Esophagus muscularis mucosa (tissue), 4 donors: Measurements from ENCODE around the gene SORCS2. TPM values are rescaled to one million over a fixed set of nuclear protein-coding genes. Genes with fewer than 3 reads are reported as not detected.

Experiments used
- DNase-seq: peaks from one replicate; pipeline ENCODE4 v3.0.0-alpha.2; 2017; ENCODE audit errors: extremely low spot score
- H3K27ac ChIP-seq, 4 donors: fragments of 200-600 bp; sonication (generic); replicated peaks in 1 of 4; 1 replicate in 3 of 4; 2 replicates in 1 of 4; pipeline ENCODE4 v1.5.1; 2016 to 2019; ENCODE audit warnings: mild to moderate bottlenecking in 1 of 4
- H3K27me3 ChIP-seq, 4 donors: fragments of 200-600 bp; sonication (generic); one replicate each; pipeline versions ENCODE4 v1.5.1 to v1.6.0; 2016 to 2019
- H3K36me3 ChIP-seq, 4 donors: fragments of 200-600 bp; sonication (generic); one replicate each; pipeline ENCODE4 v1.5.1; 2016 to 2019
- H3K4me1 ChIP-seq, 4 donors: fragments of 200-600 bp; sonication (generic); one replicate each; pipeline ENCODE4 v1.5.1; 2016 to 2019
- H3K4me3 ChIP-seq, 4 donors: fragments of 200-600 bp; sonication (generic); 1 replicate in 2 of 4; 2 replicates in 2 of 4; pipeline ENCODE4 v1.5.1; 2016 to 2019; ENCODE audit warnings: mild to moderate bottlenecking in 4 of 4, moderate library complexity in 1 of 4
- H3K9me3 ChIP-seq, 4 donors: fragments of 200-600 bp; sonication (generic); 1 replicate in 3 of 4; 2 replicates in 1 of 4; pipeline ENCODE4 v1.5.1; 2016 to 2019
- EP300 ChIP-seq: sonication (generic); formaldehyde crosslinking; IDR thresholded peaks from one replicate; pipeline ENCODE4 v1.6.1; 2017; ENCODE audit warnings: antibody characterized with exemption
- POLR2A ChIP-seq: fragments of 450-650 bp; IDR thresholded peaks from one replicate; pipeline ENCODE4 v1.6.1; 2017; ENCODE audit warnings: antibody characterized with exemption, moderate library complexity, mild to moderate bottlenecking, low read depth
- POLR2AphosphoS5 ChIP-seq, 2 donors: sonication (generic); formaldehyde crosslinking; IDR thresholded peaks; one replicate each; pipeline ENCODE4 v1.6.1; 2017; ENCODE audit warnings: antibody characterized with exemption in 2 of 2
- WGBS: methylation state at CpG from one replicate; pipeline ENCODE4 v1.1.5; 2018; 5-methylcytosine and 5-hydroxymethylcytosine counted together
- intact Hi-C: fragments of 100-400 bp; cut with DNase I; formaldehyde crosslinking; loops from one replicate; pipeline ENCODE4 v1.15.1; 2023
- total RNA-seq, 4 donors: library from RNA; depleted of rRNA; stranded (reverse); fragments of >200 nt; gene quantifications; one replicate each; pipeline versions ENCODE4 v1.1.0 to v1.2.1, GENCODE V29; 2016
- TF ChIP-seq, protein P1 (sequence below), 3 experiments: fragments of 200-600 bp in 2 of 3; fragments of 450-650 bp in 1 of 3; sonication (generic) in 2 of 3; IDR thresholded peaks; one replicate each; pipeline ENCODE4 v1.5.1; 2017 to 2019; ENCODE audit warnings: antibody characterized with exemption in 3 of 3, mild to moderate bottlenecking in 2 of 3, moderate library complexity in 1 of 3

SORCS2 gene
- total RNA-seq, 4 donors from 2014 or later = 3.3 to 10.1 (median 4.3) TPM

- H3K27ac ChIP-seq = peak overlapping the region; percentile 11 to 39 (median 31)
- 79% methylated on average over 17 of the region's 17 CpGs for WGBS
These were observed 589.7 kb downstream of the SORCS2 start for GRCh38 chr4:7781993-7782392.

GRCh38 chr4:7782783-7783182 lies 590.4 kb downstream of the SORCS2 start:
- Histone ChIP-seq H3K36me3 (peaks cover 8 to 62% (median 23%) of the 10 kb centered on the region in 4 donors), H3K27me3 (no peaks in the 10 kb centered on the region), H3K4me3 (no peak overlapping the region), H3K27ac (peak overlapping the region; percentile 11 to 39 (median 30)), H3K9me3 (no peaks in the 10 kb centered on the region), H3K4me1 (peaks cover 23 to 60% (median 53%) of the 10 kb centered on the region in 4 donors)
- TF ChIP-seq EP300 (no peak), POLR2A (no peak), POLR2AphosphoS5 (IDR thresholded peaks at IDR 0.05) (no peak)
- TF ChIP-seq, protein P1, sequence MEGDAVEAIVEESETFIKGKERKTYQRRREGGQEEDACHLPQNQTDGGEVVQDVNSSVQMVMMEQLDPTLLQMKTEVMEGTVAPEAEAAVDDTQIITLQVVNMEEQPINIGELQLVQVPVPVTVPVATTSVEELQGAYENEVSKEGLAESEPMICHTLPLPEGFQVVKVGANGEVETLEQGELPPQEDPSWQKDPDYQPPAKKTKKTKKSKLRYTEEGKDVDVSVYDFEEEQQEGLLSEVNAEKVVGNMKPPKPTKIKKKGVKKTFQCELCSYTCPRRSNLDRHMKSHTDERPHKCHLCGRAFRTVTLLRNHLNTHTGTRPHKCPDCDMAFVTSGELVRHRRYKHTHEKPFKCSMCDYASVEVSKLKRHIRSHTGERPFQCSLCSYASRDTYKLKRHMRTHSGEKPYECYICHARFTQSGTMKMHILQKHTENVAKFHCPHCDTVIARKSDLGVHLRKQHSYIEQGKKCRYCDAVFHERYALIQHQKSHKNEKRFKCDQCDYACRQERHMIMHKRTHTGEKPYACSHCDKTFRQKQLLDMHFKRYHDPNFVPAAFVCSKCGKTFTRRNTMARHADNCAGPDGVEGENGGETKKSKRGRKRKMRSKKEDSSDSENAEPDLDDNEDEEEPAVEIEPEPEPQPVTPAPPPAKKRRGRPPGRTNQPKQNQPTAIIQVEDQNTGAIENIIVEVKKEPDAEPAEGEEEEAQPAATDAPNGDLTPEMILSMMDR (IDR thresholded peaks at IDR 0.05) = no peak
- intact Hi-C loops = no loop called here
- no peak for DNase-seq
- 33% methylated on average over 8 of the region's 8 CpGs for WGBS

More at GRCh38 chr4:7781993-7782392, 589.7 kb downstream of the SORCS2 start:
- DNase-seq = no peak
- Histone ChIP-seq H3K4me3 (no peak overlapping the region), H3K27me3 (no peaks in the 10 kb centered on the region), H3K9me3 (no peaks in the 10 kb centered on the region), H3K36me3 (peaks cover 15 to 62% (median 29%) of the 10 kb centered on the region in 4 donors), H3K4me1 (peaks cover 23 to 60% (median 54%) of the 10 kb centered on the region in 4 donors)
- TF ChIP-seq, protein P1 (IDR thresholded peaks at IDR 0.05) = no peak
- TF ChIP-seq POLR2AphosphoS5 (IDR thresholded peaks at IDR 0.05) (no peak), EP300 (no peak), POLR2A (no peak)
- intact Hi-C loops = no loop called here

GRCh38 chr4:7783541-7783940 lies 591.2 kb downstream of the SORCS2 start:
- no peak overlapping the region for H3K4me3 ChIP-seq
- no peak for TF ChIP-seq POLR2AphosphoS5 (IDR thresholded peaks at IDR 0.05)
- TF ChIP-seq EP300 = no peak
- no peak for TF ChIP-seq POLR2A
- TF ChIP-seq, protein P1 (IDR thresholded peaks at IDR 0.05) = no peak
- H3K4me1 ChIP-seq = peaks cover 25 to 59% (median 49%) of the 10 kb centered on the region in 4 donors
- H3K36me3 ChIP-seq = peaks cover under 1 to 60% (median 17%) of the 10 kb centered on the region in 4 donors
- H3K27ac ChIP-seq = peak overlapping the region in 3 of 4 donors; percentile 11 to 39 (median 37)
- 87% methylated on average over 8 of the region's 8 CpGs for WGBS
- H3K27me3 ChIP-seq = no peaks in the 10 kb centered on the region
- DNase-seq = no peak
- intact Hi-C loops = no loop called here
- no peaks in the 10 kb centered on the region for H3K9me3 ChIP-seq

DNA sequence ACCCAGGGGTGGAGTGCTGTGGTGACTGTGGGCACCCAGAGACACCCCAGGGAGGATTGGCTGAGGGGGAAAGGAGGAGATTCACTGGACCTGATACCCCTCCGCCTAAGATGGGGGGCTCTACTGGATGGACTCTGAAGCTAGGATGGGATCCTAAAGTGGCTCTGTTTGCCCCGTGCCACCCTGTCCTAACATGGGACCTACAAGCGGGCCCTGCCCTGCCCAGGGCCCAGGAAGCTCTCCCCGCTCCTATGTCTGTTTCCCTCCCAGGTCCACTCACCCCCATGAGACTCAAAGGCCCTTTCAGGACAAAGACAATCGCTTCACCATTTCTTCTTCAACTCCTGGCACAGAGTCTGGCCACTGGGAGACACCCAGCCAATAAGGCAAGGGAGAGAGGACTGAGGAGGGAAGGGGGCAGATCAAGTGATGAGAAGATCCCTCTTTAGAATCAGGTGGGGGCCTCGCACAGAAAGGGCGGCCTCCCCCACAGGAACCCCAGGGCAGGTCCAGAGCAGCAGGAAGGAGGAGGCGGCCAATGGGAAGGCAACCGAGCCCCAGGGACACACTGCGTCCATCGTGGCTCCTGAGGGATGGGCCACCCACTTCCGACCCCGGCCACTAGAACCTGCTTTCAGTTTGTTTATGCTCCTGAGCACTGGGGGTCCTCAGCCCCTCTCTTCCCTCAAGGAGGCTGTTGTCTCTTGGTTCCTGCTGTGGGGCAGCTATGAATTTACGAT lies 592.0 kb downstream of the SORCS2 start:
- 92% methylated on average over 14 of the region's 14 CpGs for WGBS
- intact Hi-C loops = no loop called here
- Histone ChIP-seq H3K4me3 (no peak overlapping the region), H3K36me3 (peaks cover 0 to 63% (median 17%) of the 10 kb centered on the region in 4 donors), H3K27me3 (no peaks in the 10 kb centered on the region), H3K27ac (no peak overlapping the region), H3K9me3 (no peaks in the 10 kb centered on the region), H3K4me1 (peaks cover 31 to 59% (median 49%) of the 10 kb centered on the region in 4 donors)
- no peak for TF ChIP-seq POLR2AphosphoS5 (IDR thresholded peaks at IDR 0.05)
- TF ChIP-seq EP300 = no peak
- TF ChIP-seq, protein P1 (IDR thresholded peaks at IDR 0.05) = no peak
- TF ChIP-seq POLR2A = no peak
- no peak for DNase-seq
